Sigmoid colon (tissue), 7 donors: ENCODE measurements around the gene GAL. TPM values are rescaled to one million over a fixed set of nuclear protein-coding genes. Genes with fewer than 3 reads are reported as not detected.

Source experiments
- DNase-seq: peaks from one replicate; pipeline ENCODE4 v3.0.0-alpha.2; 2019
- H3K27ac ChIP-seq, 4 donors: fragments of 200-600 bp; sonication (generic); one replicate each; pipeline ENCODE4 v1.5.1; 2016 to 2019; ENCODE audit warnings: mild to moderate bottlenecking in 1 of 4
- H3K27me3 ChIP-seq, 3 donors: fragments of 200-600 bp; sonication (generic); one replicate each; pipeline ENCODE4 v1.5.1; 2019; ENCODE audit warnings: mild to moderate bottlenecking in 1 of 3
- H3K36me3 ChIP-seq, 4 donors: fragments of 200-600 bp; sonication (generic); one replicate each; pipeline ENCODE4 v1.5.1; 2016 to 2019
- H3K4me1 ChIP-seq, 4 donors: fragments of 200-600 bp; sonication (generic); one replicate each; pipeline ENCODE4 v1.5.1; 2017 to 2019
- H3K4me3 ChIP-seq, 4 donors: fragments of 200-600 bp; sonication (generic); one replicate each; pipeline ENCODE4 v1.5.1; 2017 to 2019; ENCODE audit warnings: mild to moderate bottlenecking in 2 of 4, moderate library complexity in 1 of 4
- H3K9me3 ChIP-seq, 4 donors: fragments of 200-600 bp in 3 of 4; sonication (generic) in 3 of 4; one replicate each; pipeline versions ENCODE4 v1.5.1 to v1.6.1; 2013 to 2019
- CTCF ChIP-seq, 4 experiments: fragments of 450-650 bp in 3 of 4; fragments of 200-600 bp in 1 of 4; IDR thresholded peaks; one replicate each; pipeline ENCODE4 v1.5.1; 2016 to 2019; ENCODE audit warnings: antibody characterized with exemption in 4 of 4, mild to moderate bottlenecking in 3 of 4, moderate library complexity in 2 of 4
- EP300 ChIP-seq, 4 donors: sonication (generic); formaldehyde crosslinking; IDR thresholded peaks; one replicate each; pipeline ENCODE4 v1.6.1; 2017; ENCODE audit warnings: antibody characterized with exemption in 4 of 4
- POLR2A ChIP-seq, 2 donors: fragments of 450-650 bp; IDR thresholded peaks; one replicate each; pipeline ENCODE4 v1.6.1; 2016; ENCODE audit warnings: antibody characterized with exemption in 2 of 2, mild to moderate bottlenecking in 2 of 2, moderate library complexity in 2 of 2
- POLR2AphosphoS5 ChIP-seq, 4 donors: sonication (generic); formaldehyde crosslinking; IDR thresholded peaks; one replicate each; pipeline ENCODE4 v1.6.1; 2017; ENCODE audit warnings: antibody characterized with exemption in 4 of 4
- WGBS, 2 donors: extraction: QIAGEN DNeasy Blood & Tissue Kit; methylation state at CpG; one replicate each; pipeline ENCODE4 v1.1.7; 2013; 5-methylcytosine and 5-hydroxymethylcytosine counted together
- intact Hi-C: fragments of 100-400 bp; cut with DNase I; formaldehyde crosslinking; loops from one replicate; pipeline ENCODE4 v1.15.1; 2023
- polyA plus RNA-seq, 3 donors: library from polyadenylated mRNA; stranded (reverse); fragments of 200-250 nt; gene quantifications; one replicate each; pipeline ENCODE4 v1.2.3, GENCODE V29; 2013
- total RNA-seq, 4 donors: library from RNA; depleted of rRNA; stranded (reverse); fragments of >200 nt; gene quantifications; one replicate each; pipeline ENCODE4 v1.1.0, GENCODE V29; 2016
- donor health status: healthy with polysubstance abuse.
- donor health status: Bipolar disorder and iron deficiency.
- donor health status: healthy.

The GAL gene
- total and polyA plus RNA-seq, 7 donors: 4.1 to 12.9 (median 11.8) TPM; not detected in 2

DNA sequence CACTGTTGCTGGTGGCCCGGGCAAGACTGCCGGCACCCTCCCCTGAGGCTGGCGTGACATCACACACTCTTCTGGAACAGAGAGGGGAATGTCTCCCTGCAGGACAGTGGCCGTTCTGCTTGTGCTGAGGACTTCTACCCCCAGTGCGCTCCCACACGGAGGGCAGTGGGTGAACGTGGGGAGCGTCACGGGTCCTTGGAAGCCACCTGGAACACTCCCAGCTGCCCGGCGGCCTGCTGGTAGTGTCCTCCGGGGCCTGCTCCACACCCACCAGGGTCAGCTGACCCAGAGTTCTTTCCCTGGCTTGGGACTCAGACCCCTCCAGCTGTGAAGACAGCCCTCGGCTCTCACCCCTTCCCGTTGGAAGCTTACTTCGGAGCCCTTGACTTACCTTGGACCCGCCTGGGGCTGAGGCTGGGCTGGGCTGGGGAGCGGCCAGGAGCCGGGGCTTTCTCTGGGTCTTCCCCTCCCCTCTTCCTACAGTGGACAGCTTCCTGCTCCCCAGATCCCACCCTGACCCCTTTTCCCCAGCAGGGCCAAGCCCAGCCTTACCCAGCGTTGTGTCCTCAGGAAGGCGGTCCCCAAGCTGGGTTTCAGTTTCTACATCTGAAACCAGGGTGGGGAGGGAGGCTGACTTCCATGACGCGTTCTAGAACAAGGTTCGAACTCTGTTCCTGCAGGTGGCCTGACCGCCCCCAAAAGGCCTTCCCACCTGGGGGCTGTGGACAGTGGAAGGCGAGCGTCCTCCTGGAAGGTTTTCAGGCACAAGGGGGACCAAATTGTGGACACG, 14.8 kb upstream of the GAL start:
- Histone ChIP-seq H3K4me3 (no peak overlapping the region), H3K4me1 (no peaks in the 10 kb centered on the region), H3K27me3 (peaks cover 0 to 4% (median 0%) of the 10 kb centered on the region in 3 donors), H3K27ac (no peak overlapping the region), H3K9me3 (peaks cover 0 to 3% (median 0%) of the 10 kb centered on the region in 4 donors), H3K36me3 (no peaks in the 10 kb centered on the region)
- WGBS, 2 donors: 82 to 87% methylated on average over 27 of the region's 27 CpGs
- intact Hi-C loops: no loop called here
- peak; percentile 38 for DNase-seq
- no peak for TF ChIP-seq CTCF (IDR thresholded peaks at IDR 0.05)
- TF ChIP-seq POLR2AphosphoS5 (IDR thresholded peaks at IDR 0.05): no peak
- TF ChIP-seq POLR2A (IDR thresholded peaks at IDR 0.05): no peak
- no peak for TF ChIP-seq EP300 (IDR thresholded peaks at IDR 0.05)

- TF ChIP-seq CTCF (IDR thresholded peaks at IDR 0.05): no peak
- TF ChIP-seq POLR2A (IDR thresholded peaks at IDR 0.05): no peak
- no peak for TF ChIP-seq POLR2AphosphoS5 (IDR thresholded peaks at IDR 0.05)
- TF ChIP-seq EP300 (IDR thresholded peaks at IDR 0.05): no peak
- H3K27ac ChIP-seq: no peak overlapping the region
- no peak for DNase-seq
- H3K9me3 ChIP-seq: peaks cover 0 to 3% (median 0%) of the 10 kb centered on the region in 4 donors
- H3K27me3 ChIP-seq: peaks cover 0 to 3% (median 0%) of the 10 kb centered on the region in 3 donors
- WGBS, 2 donors: 77 to 84% methylated on average over 33 of the region's 33 CpGs
- no peaks in the 10 kb centered on the region for H3K36me3 ChIP-seq
- no peak overlapping the region for H3K4me3 ChIP-seq
- no peaks in the 10 kb centered on the region for H3K4me1 ChIP-seq
- intact Hi-C loops: no loop called here
These were observed 13.9 kb upstream of the GAL start for GRCh38 chr11:68670208-68670992.

DNA sequence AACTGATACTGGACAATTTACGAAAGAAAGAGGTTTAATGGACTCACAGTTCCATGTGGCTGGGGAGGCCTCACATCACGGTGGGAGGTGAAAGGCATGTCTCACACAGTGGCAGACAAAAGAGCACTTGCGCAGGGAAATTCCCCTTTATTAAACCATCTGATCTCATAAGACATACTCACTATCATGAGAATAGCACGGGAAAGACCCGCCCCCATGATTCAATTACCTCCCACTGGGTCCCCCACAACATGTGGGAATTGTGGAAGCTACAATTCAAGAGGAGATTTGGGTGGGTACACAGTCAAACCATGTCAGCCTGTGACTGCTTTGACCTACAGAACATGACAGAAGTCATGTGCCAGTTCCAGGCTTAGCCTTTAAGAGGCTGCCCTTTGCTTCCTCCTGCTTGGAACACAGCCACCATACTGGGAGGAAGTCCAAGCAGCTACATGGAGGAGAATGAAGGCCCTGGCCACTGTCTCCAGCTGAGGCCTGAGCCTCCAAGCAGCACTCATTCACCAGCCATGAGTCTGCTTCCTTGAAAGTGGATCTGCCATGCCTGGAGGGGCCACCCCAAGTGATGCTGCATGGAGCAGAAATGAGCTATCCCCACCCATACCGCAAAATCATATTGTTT, 10.9 kb upstream of the GAL start:
- Histone ChIP-seq H3K27me3 (peaks cover 0 to 3% (median 0%) of the 10 kb centered on the region in 3 donors), H3K4me1 (peaks cover 0 to 7% (median 3%) of the 10 kb centered on the region in 4 donors), H3K9me3 (peaks cover 0 to 3% (median 0%) of the 10 kb centered on the region in 4 donors), H3K4me3 (no peak overlapping the region), H3K36me3 (no peaks in the 10 kb centered on the region), H3K27ac (no peak overlapping the region)
- intact Hi-C loops: no loop called here
- no peak for DNase-seq
- 89 to 91% methylated on average over 6 of the region's 6 CpGs for WGBS, 2 donors
- TF ChIP-seq POLR2AphosphoS5 (IDR thresholded peaks at IDR 0.05) (no peak), POLR2A (IDR thresholded peaks at IDR 0.05) (no peak), CTCF (IDR thresholded peaks at IDR 0.05) (no peak), EP300 (IDR thresholded peaks at IDR 0.05) (no peak)

DNA sequence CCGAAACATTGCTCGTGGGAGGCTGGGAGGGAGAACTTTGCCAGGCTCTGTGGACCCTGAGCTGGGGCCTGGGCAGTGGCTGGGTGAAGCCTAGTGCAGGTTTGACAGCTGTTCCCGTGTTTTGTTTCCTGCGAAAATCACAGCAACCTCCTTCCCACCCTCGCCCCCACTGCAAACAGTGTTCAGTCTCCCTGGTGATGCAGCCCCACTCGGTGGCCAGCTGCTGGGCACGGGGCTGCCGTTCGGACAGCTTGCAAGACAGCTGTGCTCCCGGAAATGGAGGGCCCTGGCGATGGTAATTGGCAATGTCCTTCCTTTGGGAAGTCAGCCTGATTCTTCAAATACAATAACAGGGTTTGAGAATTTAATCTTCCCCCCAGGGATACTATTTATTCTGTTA, 10.4 kb upstream of the GAL start:
- no peak for DNase-seq
- Histone ChIP-seq H3K36me3 (no peaks in the 10 kb centered on the region), H3K4me3 (no peak overlapping the region), H3K4me1 (peaks cover 0 to 7% (median 3%) of the 10 kb centered on the region in 4 donors), H3K27ac (no peak overlapping the region), H3K9me3 (peaks cover 0 to 3% (median 0%) of the 10 kb centered on the region in 4 donors), H3K27me3 (peaks cover 0 to 3% (median 0%) of the 10 kb centered on the region in 3 donors)
- TF ChIP-seq POLR2A (IDR thresholded peaks at IDR 0.05) (no peak), CTCF (IDR thresholded peaks at IDR 0.05) (no peak), EP300 (IDR thresholded peaks at IDR 0.05) (no peak), POLR2AphosphoS5 (IDR thresholded peaks at IDR 0.05) (no peak)
- 93 to 94% methylated on average over 11 of the region's 11 CpGs for WGBS, 2 donors
- intact Hi-C loops: no loop called here
